GM19238 (cell line): ENCODE results near the gene CCDC183.
"Not testable (repeated sequence)": the region's sequence is repeated elsewhere in the genome, so short reads cannot be mapped to it uniquely, and the experiment has no call there.

Experiments
- DNase-seq: peaks from one replicate; pipeline ENCODE4 v3.0.0; 2011; ENCODE audit warnings: low spot score; ENCODE audit not compliant: insufficient read length

CCDC183 gene

GRCh38 chr9:136796238-136796774, at the start of gene CCDC183:
CCDC183 (plus strand) TSS chr9:136796338; CDS start chr9:136796398, 60 bp downstream.
- DNase-seq: no peak

- no peak for DNase-seq
Observed at GRCh38 chr9:136746621-136747020, 49.5 kb upstream of the CCDC183 start.

GRCh38 chr9:136747161-136748060, 48.7 kb upstream of the CCDC183 start:
- DNase-seq: no peak

DNA sequence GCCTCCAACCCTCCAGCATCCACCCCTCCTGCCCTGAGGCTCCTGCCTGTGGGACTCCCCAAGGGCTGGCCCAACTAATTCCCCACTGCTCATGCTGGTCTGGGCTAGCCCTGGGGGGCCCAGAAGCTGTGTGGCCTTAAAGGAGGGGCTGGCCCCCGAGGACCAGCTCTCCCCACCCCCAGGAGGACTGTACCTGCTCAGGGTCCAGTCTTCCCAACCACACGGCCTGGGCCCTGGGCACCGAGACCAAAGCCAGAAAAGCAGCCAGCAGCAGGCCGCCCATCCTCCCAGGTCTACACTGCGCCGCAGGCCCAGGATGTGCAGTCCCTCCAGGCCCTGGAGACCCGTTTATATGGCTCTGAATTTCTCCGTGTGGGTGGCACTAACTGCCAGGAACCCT, 47.9 kb upstream of the CCDC183 start, which contains the start of gene LCN6:
TSS of gene LCN6 (minus strand) at position 325 of the 400 bp plus-strand sequence. CDS start at position 283, 42 bp downstream.
- DNase-seq: no peak

- no peak for DNase-seq
Observed at GRCh38 chr9:136748666-136749611, 47.2 kb upstream of the CCDC183 start.

DNA sequence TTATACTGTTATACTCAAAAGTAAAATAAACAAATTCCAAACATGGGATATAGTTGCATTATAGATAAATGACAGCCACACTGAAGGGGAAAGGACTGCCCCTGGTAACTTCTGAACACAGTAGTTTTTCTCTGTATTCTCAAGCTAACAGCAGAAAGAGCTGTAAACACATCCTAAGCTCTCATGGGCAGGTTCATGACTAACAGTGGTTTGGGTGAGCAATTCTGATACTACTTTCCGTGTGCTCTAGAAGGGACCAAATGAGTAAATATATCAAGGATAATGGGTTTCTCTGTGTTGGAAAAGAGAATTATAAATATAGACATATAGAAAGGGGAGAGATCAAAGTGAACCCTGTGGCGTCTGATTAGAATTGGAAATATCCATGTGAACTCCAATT, 45.6 kb upstream of the CCDC183 start:
- DNase-seq: no peak

DNA sequence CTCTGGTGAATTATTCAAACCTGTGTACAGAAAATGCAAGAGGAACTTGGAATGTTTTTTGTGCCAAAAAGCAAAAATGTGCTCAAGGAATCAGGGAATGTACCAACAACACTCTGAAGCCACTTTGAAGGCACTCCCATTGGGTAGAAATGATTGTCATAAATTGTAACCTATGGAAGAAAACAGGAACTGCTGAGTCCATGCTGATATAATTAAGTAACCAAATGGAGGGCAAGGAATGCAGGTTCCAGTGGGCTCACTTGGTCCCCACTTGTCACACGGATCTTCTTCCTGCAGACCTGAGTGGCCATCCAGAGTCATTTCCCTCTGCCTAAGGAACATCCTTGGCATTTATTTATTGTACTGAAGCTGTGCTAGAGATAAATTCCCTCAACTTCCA, 44.9 kb upstream of the CCDC183 start:
- DNase-seq: no peak

DNA sequence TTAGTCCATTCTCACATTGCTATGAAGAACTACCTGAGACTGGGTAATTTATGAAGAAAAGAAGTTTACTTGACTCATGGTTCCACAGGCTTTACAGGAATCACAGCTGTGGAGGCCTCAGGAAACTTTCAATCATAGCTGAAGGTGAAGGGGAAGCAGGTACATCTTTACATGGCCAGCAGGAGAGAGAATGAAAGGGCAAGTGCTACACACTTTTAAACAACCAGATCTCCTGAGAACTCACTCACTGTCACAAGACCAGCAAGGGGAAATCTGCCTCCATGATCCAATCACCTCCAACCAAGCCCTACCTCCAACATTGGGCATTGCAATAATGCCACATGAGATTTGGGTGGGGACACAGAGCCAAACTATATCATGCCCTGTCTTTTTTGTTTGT, 44.3 kb upstream of the CCDC183 start:
- no peak for DNase-seq

- DNase-seq: no peak
Observed at GRCh38 chr9:136753371-136754058, 42.6 kb upstream of the CCDC183 start.

- no peak for DNase-seq
Observed at GRCh38 chr9:136754059-136754572, 42.0 kb upstream of the CCDC183 start.

GRCh38 chr9:136754626-136755301, 41.4 kb upstream of the CCDC183 start:
- DNase-seq: no peak

GRCh38 chr9:136755302-136756133, 40.6 kb upstream of the CCDC183 start:
- not testable (repeated sequence) for DNase-seq

DNA sequence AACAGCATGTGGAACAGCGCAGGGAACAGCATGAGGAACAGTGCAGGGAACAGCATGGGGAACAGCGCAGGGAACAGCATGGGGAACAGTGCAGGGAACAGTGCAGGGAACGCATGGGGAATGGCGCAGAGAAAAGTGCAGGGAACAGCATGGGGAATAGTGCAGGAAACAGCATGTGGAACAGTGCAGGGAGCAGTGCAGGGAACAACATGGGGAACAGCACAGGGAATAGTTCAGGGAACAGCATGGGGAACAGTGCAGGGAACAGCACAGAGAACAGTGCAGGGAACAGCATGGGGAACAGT, 40.1 kb upstream of the CCDC183 start:
- DNase-seq: no peak

GRCh38 chr9:136756836-136757235, 39.3 kb upstream of the CCDC183 start:
- no peak for DNase-seq

DNA sequence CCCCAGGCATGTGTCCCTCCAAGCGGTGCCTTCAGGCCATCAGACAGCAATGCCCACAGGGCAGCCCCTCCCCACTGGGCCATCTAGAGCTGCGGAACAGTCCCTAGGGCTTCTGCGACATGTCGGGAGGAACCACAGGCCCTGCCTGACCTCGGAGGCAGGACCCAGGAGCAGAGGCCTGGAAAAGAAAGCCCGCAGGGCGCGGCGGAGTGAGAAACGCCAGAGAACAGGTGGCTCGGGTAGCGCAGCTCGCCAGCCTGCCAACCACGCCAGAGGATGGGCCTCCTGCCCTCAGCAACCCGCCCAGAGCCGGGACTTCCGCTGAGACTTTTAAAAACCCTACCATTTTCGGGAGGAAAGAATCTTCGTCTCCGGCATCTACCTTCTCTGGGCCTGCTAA, 38.8 kb upstream of the CCDC183 start:
- peak; percentile 41 for DNase-seq

DNA sequence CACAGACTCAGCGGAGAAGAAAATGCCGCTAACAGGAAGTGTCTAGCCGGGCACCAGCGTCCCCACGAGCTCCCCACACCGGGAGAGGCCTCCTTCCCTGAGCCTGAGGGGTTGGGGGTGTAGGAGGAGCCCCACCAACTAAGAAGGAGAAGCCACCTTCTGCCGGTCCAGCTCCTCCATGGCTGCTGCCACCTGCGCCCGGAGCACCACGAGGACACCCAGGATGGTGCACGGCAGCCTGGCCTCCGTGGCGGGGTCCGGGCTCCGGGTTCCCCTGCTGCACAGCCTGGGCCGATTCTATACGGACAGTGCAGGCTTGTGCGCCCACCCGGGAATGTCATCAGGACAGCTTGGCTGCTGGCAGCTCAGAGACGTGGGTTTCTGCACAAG, 38.4 kb upstream of the CCDC183 start:
- DNase-seq: no peak

DNA sequence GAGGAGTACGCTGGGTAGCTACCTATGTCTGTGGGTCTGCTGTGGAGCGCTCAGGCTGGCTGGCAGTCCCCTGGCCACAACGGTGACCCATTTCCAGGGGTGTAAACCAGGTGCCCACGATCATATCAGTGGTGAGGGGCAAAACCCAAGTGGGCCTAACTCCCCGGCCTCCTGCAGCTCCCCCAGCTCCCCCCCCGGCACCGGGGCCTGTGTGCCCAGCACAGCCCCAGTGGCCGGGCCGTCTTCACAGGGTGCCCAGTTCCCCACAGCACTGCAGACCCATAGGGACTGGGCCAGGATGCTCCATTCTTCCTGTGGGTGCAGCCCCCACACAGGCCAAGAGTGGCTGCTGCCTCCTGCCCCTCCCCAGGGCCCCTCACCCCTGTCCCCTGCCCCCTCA, 37.1 kb upstream of the CCDC183 start:
- DNase-seq: no peak

GRCh38 chr9:136759436-136760325, 36.5 kb upstream of the CCDC183 start:
- DNase-seq: no peak

GRCh38 chr9:136760424-136760823, 35.7 kb upstream of the CCDC183 start:
- DNase-seq: no peak
